Panc1 (cell line): Measurements from ENCODE around the gene ELL2. TPM values are rescaled to one million over a fixed set of nuclear protein-coding genes. Genes with fewer than 3 reads are reported as not detected.

Experiments used
- ATAC-seq: fragments of 200-7000 bp; cut with Tn5 transposase; 2 replicates; pipeline ENCODE4 v1.9.1; 2020; ENCODE audit warnings: mild to moderate bottlenecking, moderate library complexity
- BruUV-seq: library from RNA; stranded (reverse); fragments of 400-500 nt; replicated peaks from 2 replicates; lab custom pipeline; 2021; lab: Mats Ljungman, UMichigan
- CTCF ChIA-PET: fragments of 300-600 bp; sonication (Branson Sonifier 250); formaldehyde crosslinking; loops from one replicate; lab custom pipeline; 2022; ENCODE audit warnings: antibody characterized with exemption; lab: Charles Lee
- POLR2A ChIA-PET: fragments of 300-600 bp; sonication (Branson Sonifier 250); formaldehyde crosslinking; loops from one replicate; lab custom pipeline; 2022; ENCODE audit warnings: antibody characterized with exemption; lab: Charles Lee
- DNase-seq: peaks from one replicate; pipeline ENCODE4 v3.0.0-alpha.2; 2010; ENCODE audit warnings: low read depth, low spot score
- H3K27ac ChIP-seq: 2 replicates; pipeline ENCODE4 v1.5.1; 2011; ENCODE audit warnings: mild to moderate bottlenecking, low read length, inconsistent platforms
- H3K27me3 ChIP-seq: fragments of 200-500 bp; sonication (Bioruptor generic); 2 replicates; pipeline ENCODE4 v1.6.0; 2014; ENCODE audit warnings: low read length, inconsistent platforms; ENCODE audit not compliant: control insufficient read depth, insufficient read depth
- H3K36me3 ChIP-seq: fragments of 200-500 bp; sonication (Bioruptor generic); 2 replicates; pipeline ENCODE4 v1.5.1; 2014; ENCODE audit warnings: inconsistent platforms, mild to moderate bottlenecking, low read length, moderate library complexity; ENCODE audit not compliant: control insufficient read depth, insufficient read depth
- H3K4me1 ChIP-seq: 2 replicates; pipeline ENCODE4 v1.5.1; 2011; ENCODE audit warnings: inconsistent platforms, mild to moderate bottlenecking, low read length, moderate library complexity; ENCODE audit not compliant: control insufficient read depth, insufficient read depth
- H3K4me3 ChIP-seq, 2 experiments: 2 replicates each; pipeline ENCODE4 v1.5.1; 2011 to 2012; ENCODE audit warnings: low read depth in 2 of 2, low read length in 2 of 2, mild to moderate bottlenecking in 2 of 2, inconsistent platforms in 1 of 2, moderate library complexity in 1 of 2
- H3K9me3 ChIP-seq: fragments of 200-500 bp; sonication (Bioruptor generic); 2 replicates; pipeline ENCODE4 v1.5.1; 2014; ENCODE audit warnings: low read depth, mild to moderate bottlenecking, inconsistent platforms, low read length, moderate library complexity; ENCODE audit not compliant: control insufficient read depth, insufficient read depth
- POLR2AphosphoS5 ChIP-seq: IDR thresholded peaks from 2 replicates; pipeline ENCODE4 v1.6.1; 2012; ENCODE audit warnings: mild to moderate bottlenecking, low read depth, low read length, moderate library complexity
- SIN3A ChIP-seq: IDR thresholded peaks from 2 replicates; pipeline ENCODE4 v1.6.1; 2012; ENCODE audit warnings: low read depth, mild to moderate bottlenecking, low read length, moderate library complexity, borderline replicate concordance; ENCODE audit not compliant: insufficient read depth
- TCF7L2 ChIP-seq: IDR thresholded peaks from 2 replicates; pipeline ENCODE4 v1.6.1; 2011; ENCODE audit warnings: mild to moderate bottlenecking, low read depth, low read length, inconsistent platforms
- in situ Hi-C: cut with HindIII; loops from 2 replicates; pipeline ENCODE4 v1.10.0; 2016; ENCODE audit warnings: low sequenced_read_pairs, low pct_unique_long_range_greater_than_20kb
- intact Hi-C: fragments of 100-400 bp; cut with micrococcal nuclease; formaldehyde crosslinking; loops from one replicate; pipeline ENCODE4 v1.10.0; 2022; ENCODE audit not compliant: unreplicated experiment
- total RNA-seq: library from RNA; stranded (reverse); gene quantifications from one replicate; pipeline ENCODE4 v1.2.1, GENCODE V29; 2021; ENCODE audit not compliant: unreplicated experiment
- TF ChIP-seq, protein P1 (sequence below), 2 experiments: IDR thresholded peaks; 2 replicates each; pipeline ENCODE4 v1.6.1; 2011 to 2012; ENCODE audit warnings: low read depth in 2 of 2, control low read depth in 1 of 2, low read length in 1 of 2, mild to moderate bottlenecking in 1 of 2, moderate library complexity in 1 of 2; ENCODE audit not compliant: insufficient read depth in 1 of 2
- TF ChIP-seq, protein P2 (sequence below): fragments of 450-650 bp; IDR thresholded peaks from 2 replicates; pipeline ENCODE4 v1.5.1; 2017; ENCODE audit warnings: mild to moderate bottlenecking

Gene ELL2
- total RNA-seq, 1 experiment from 2014 or later, result 68.5 TPM

- intact Hi-C loops (no loop called here), in situ Hi-C loops (no loop called here)
- ChIA-PET CTCF (no interaction called here), POLR2A (no interaction called here)
- Histone ChIP-seq H3K27ac (no peak overlapping the region; the same call in 1 of the 2 replicates), H3K36me3 (no peaks in the 10 kb centered on the region), H3K9me3 (no peaks in the 10 kb centered on the region; the same call in 1 of the 2 replicates), H3K27me3 (no peaks in the 10 kb centered on the region), H3K4me3 (no peak overlapping the region), H3K4me1 (peaks cover 7% of the 10 kb centered on the region; the same call in 1 of the 2 replicates)
- BruUV-seq, result no TSS peak
- TF ChIP-seq TCF7L2, result no peak
- no peak for TF ChIP-seq SIN3A
- TF ChIP-seq, protein P1, sequence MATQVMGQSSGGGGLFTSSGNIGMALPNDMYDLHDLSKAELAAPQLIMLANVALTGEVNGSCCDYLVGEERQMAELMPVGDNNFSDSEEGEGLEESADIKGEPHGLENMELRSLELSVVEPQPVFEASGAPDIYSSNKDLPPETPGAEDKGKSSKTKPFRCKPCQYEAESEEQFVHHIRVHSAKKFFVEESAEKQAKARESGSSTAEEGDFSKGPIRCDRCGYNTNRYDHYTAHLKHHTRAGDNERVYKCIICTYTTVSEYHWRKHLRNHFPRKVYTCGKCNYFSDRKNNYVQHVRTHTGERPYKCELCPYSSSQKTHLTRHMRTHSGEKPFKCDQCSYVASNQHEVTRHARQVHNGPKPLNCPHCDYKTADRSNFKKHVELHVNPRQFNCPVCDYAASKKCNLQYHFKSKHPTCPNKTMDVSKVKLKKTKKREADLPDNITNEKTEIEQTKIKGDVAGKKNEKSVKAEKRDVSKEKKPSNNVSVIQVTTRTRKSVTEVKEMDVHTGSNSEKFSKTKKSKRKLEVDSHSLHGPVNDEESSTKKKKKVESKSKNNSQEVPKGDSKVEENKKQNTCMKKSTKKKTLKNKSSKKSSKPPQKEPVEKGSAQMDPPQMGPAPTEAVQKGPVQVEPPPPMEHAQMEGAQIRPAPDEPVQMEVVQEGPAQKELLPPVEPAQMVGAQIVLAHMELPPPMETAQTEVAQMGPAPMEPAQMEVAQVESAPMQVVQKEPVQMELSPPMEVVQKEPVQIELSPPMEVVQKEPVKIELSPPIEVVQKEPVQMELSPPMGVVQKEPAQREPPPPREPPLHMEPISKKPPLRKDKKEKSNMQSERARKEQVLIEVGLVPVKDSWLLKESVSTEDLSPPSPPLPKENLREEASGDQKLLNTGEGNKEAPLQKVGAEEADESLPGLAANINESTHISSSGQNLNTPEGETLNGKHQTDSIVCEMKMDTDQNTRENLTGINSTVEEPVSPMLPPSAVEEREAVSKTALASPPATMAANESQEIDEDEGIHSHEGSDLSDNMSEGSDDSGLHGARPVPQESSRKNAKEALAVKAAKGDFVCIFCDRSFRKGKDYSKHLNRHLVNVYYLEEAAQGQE (IDR thresholded peaks at IDR 0.05; ENCODE audit: insufficient read depth in 1 of 2, low read depth in 2 of 2, low read length in 1 of 2), result no peak
- no peak for TF ChIP-seq POLR2AphosphoS5
- TF ChIP-seq, protein P2, sequence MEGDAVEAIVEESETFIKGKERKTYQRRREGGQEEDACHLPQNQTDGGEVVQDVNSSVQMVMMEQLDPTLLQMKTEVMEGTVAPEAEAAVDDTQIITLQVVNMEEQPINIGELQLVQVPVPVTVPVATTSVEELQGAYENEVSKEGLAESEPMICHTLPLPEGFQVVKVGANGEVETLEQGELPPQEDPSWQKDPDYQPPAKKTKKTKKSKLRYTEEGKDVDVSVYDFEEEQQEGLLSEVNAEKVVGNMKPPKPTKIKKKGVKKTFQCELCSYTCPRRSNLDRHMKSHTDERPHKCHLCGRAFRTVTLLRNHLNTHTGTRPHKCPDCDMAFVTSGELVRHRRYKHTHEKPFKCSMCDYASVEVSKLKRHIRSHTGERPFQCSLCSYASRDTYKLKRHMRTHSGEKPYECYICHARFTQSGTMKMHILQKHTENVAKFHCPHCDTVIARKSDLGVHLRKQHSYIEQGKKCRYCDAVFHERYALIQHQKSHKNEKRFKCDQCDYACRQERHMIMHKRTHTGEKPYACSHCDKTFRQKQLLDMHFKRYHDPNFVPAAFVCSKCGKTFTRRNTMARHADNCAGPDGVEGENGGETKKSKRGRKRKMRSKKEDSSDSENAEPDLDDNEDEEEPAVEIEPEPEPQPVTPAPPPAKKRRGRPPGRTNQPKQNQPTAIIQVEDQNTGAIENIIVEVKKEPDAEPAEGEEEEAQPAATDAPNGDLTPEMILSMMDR, result no peak
- no peak for DNase-seq
- no peak for ATAC-seq
Observed at GRCh38 chr5:95946451-95946850, 15.2 kb downstream of the ELL2 start.

GRCh38 chr5:95942968-95943367 lies 18.7 kb downstream of the ELL2 start:
- Histone ChIP-seq H3K4me1 (peaks cover 11% of the 10 kb centered on the region), H3K4me3 (no peak overlapping the region), H3K27me3 (no peaks in the 10 kb centered on the region), H3K27ac (no peak overlapping the region), H3K36me3 (no peaks in the 10 kb centered on the region), H3K9me3 (no peaks in the 10 kb centered on the region; the same call in 1 of the 2 replicates)
- DNase-seq (no peak), ATAC-seq (no peak)
- in situ Hi-C loops (no loop called here), intact Hi-C loops (no loop called here)
- ChIA-PET POLR2A (no interaction called here), CTCF (no interaction called here)
- TF ChIP-seq TCF7L2, result no peak
- TF ChIP-seq, protein P2, result no peak
- TF ChIP-seq, protein P1 (IDR thresholded peaks at IDR 0.05; ENCODE audit: insufficient read depth in 1 of 2, low read depth in 2 of 2, low read length in 1 of 2), result no peak
- TF ChIP-seq SIN3A, result no peak
- no peak for TF ChIP-seq POLR2AphosphoS5
- no TSS peak for BruUV-seq
